Measurements from ENCODE around the gene AUTS2. TPM values are rescaled to one million over a fixed set of nuclear protein-coding genes. Genes with fewer than 3 reads are reported as not detected.

The AUTS2 gene
- total RNA-seq, 1 experiment from 2014 or later: 2.5 TPM

- Histone ChIP-seq H3K27me3 (ENCODE audit: control insufficient read depth, insufficient read depth, low read length) (no peaks in the 10 kb centered on the region), H3K36me3 (ENCODE audit: control insufficient read depth, insufficient read depth, low read length) (no peaks in the 10 kb centered on the region), H3K9me3 (ENCODE audit: control insufficient read depth, insufficient read depth, low read depth, low read length) (no peaks in the 10 kb centered on the region), H3K27ac (ENCODE audit: low read length) (no peak overlapping the region), H3K4me3 (ENCODE audit: low read depth in 2 of 2, low read length in 2 of 2) (no peak overlapping the region), H3K4me1 (ENCODE audit: control insufficient read depth, insufficient read depth, low read length) (no peaks in the 10 kb centered on the region)
- no peak for TF ChIP-seq SIN3A (IDR thresholded peaks at IDR 0.05; ENCODE audit: borderline replicate concordance, insufficient read depth, low read depth, low read length)
- TF ChIP-seq REST (IDR thresholded peaks at IDR 0.05; ENCODE audit: insufficient read depth in 1 of 2, low read depth in 2 of 2, low read length in 1 of 2): no peak
- TF ChIP-seq CTCF (IDR thresholded peaks at IDR 0.05): no peak
- TF ChIP-seq POLR2AphosphoS5 (IDR thresholded peaks at IDR 0.05; ENCODE audit: low read depth, low read length): no peak
- no peak for TF ChIP-seq TCF7L2 (IDR thresholded peaks at IDR 0.05; ENCODE audit: low read depth, low read length)
- POLR2A ChIA-PET: no interaction called here
- CTCF ChIA-PET: no interaction called here
- no peak for ATAC-seq
- in situ Hi-C loops (cut with HindIII; ENCODE audit: low pct_unique_long_range_greater_than_20kb, low sequenced_read_pairs): no loop called here
- BruUV-seq (replicated peaks): no TSS peak
- no peak for DNase-seq (ENCODE audit: low read depth, low spot score)
- intact Hi-C loops (cut with micrococcal nuclease; ENCODE audit: unreplicated experiment): no loop called here
Measured at GRCh38 chr7:70579397-70580097, 981.3 kb downstream of the AUTS2 start.

GRCh38 chr7:70580161-70580560 is 981.9 kb downstream of the AUTS2 start:
- no peak for ATAC-seq
- no peaks in the 10 kb centered on the region for H3K36me3 ChIP-seq (ENCODE audit: control insufficient read depth, insufficient read depth, low read length)
- H3K9me3 ChIP-seq (ENCODE audit: control insufficient read depth, insufficient read depth, low read depth, low read length): no peaks in the 10 kb centered on the region
- POLR2A ChIA-PET: no interaction called here
- intact Hi-C loops (cut with micrococcal nuclease; ENCODE audit: unreplicated experiment): no loop called here
- DNase-seq (ENCODE audit: low read depth, low spot score): no peak
- CTCF ChIA-PET: no interaction called here
- H3K4me3 ChIP-seq (ENCODE audit: low read depth in 2 of 2, low read length in 2 of 2): no peak overlapping the region
- no peak overlapping the region for H3K27ac ChIP-seq (ENCODE audit: low read length)
- no peaks in the 10 kb centered on the region for H3K27me3 ChIP-seq (ENCODE audit: control insufficient read depth, insufficient read depth, low read length)
- H3K4me1 ChIP-seq (ENCODE audit: control insufficient read depth, insufficient read depth, low read length): no peaks in the 10 kb centered on the region
- no peak for TF ChIP-seq POLR2AphosphoS5 (IDR thresholded peaks at IDR 0.05; ENCODE audit: low read depth, low read length)
- TF ChIP-seq CTCF (IDR thresholded peaks at IDR 0.05): no peak
- in situ Hi-C loops (cut with HindIII; ENCODE audit: low pct_unique_long_range_greater_than_20kb, low sequenced_read_pairs): no loop called here
- no TSS peak for BruUV-seq (replicated peaks)

Measured in Panc1 (cell line).